Peyer's patch (tissue), 4 donors: Measurements from ENCODE around the gene RDH5. TPM values are rescaled to one million over a fixed set of nuclear protein-coding genes. Genes with fewer than 3 reads are reported as not detected.
A peak's percentile ranks its signal among the peaks of the same experiment; 100 is the strongest.

Source experiments
- DNase-seq, 3 donors: peaks; one replicate each; pipeline ENCODE4 v3.0.0-alpha.2; 2017 to 2019
- H3K27ac ChIP-seq, 4 donors: fragments of 200-600 bp; sonication (generic); one replicate each; pipeline ENCODE4 v1.5.1; 2016 to 2019
- H3K27me3 ChIP-seq, 2 donors: fragments of 200-600 bp; sonication (generic); one replicate each; pipeline ENCODE4 v1.5.1; 2019
- H3K36me3 ChIP-seq, 3 donors: fragments of 200-600 bp; sonication (generic); one replicate each; pipeline ENCODE4 v1.5.1; 2016 to 2019
- H3K4me1 ChIP-seq, 4 donors: fragments of 200-600 bp; sonication (generic); one replicate each; pipeline ENCODE4 v1.5.1; 2016 to 2019
- H3K4me3 ChIP-seq, 4 donors: fragments of 200-600 bp; sonication (generic); 1 replicate in 3 of 4; 2 replicates in 1 of 4; pipeline ENCODE4 v1.5.1; 2016 to 2019; ENCODE audit warnings: mild to moderate bottlenecking in 1 of 4
- H3K9me3 ChIP-seq, 4 donors: fragments of 200-600 bp; sonication (generic); one replicate each; pipeline ENCODE4 v1.5.1; 2016 to 2019; ENCODE audit warnings: mild to moderate bottlenecking in 1 of 4
- POLR2A ChIP-seq, 2 donors: fragments of 450-650 bp; IDR thresholded peaks; one replicate each; pipeline ENCODE4 v1.5.1; 2017; ENCODE audit warnings: antibody characterized with exemption in 2 of 2, mild to moderate bottlenecking in 2 of 2, moderate library complexity in 2 of 2
- total RNA-seq, 4 donors: library from RNA; depleted of rRNA; stranded (reverse); fragments of >200 nt; gene quantifications; one replicate each; pipeline ENCODE4 v1.1.0, GENCODE V29; 2016
- TF ChIP-seq, protein P1 (sequence below), 6 experiments: fragments of 450-650 bp in 4 of 6; fragments of 200-600 bp in 2 of 6; sonication (generic) in 1 of 6; IDR thresholded peaks; one replicate each; pipeline ENCODE4 v1.5.1; 2017 to 2019; ENCODE audit warnings: antibody characterized with exemption in 6 of 6, mild to moderate bottlenecking in 3 of 6, moderate library complexity in 1 of 6

RDH5 gene
- 100 to 1,000 TPM in 1 of 4 donors, 10 to 100 TPM in 3; 47.0 to 113 (median 90.9) TPM for total RNA-seq

DNA sequence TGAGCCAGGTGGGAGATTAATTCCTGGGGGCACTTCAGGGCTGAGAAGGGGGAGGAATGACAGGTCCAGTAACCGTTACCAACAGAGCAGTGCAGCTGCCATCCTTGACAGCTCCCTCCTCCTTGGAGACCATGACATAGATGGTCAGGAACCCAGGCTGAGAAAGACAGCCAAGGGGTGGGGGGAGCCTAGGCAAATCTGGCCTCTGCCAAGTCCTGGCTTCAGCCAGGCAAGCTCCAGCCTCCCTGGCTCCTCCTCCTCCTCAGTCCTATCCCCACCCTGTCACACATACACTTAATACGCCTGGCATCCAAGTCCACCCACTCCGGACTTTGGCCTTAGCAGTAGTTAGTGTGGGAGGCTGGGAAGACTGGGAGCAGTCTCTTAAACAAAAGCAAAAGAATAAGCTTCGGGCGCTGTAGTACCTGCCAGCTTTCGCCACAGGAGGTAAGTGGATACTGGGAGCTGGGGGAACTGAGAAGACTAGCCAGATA, at the start of gene RDH5:
Gene RDH5 (plus strand): TSS at position 323 of the 494 bp plus-strand sequence. CDS start 792 bp downstream, outside the sequence.
- H3K4me1 ChIP-seq: peaks cover 7 to 80% (median 16%) of the 10 kb centered on the region in 4 donors
- TF ChIP-seq, protein P1, sequence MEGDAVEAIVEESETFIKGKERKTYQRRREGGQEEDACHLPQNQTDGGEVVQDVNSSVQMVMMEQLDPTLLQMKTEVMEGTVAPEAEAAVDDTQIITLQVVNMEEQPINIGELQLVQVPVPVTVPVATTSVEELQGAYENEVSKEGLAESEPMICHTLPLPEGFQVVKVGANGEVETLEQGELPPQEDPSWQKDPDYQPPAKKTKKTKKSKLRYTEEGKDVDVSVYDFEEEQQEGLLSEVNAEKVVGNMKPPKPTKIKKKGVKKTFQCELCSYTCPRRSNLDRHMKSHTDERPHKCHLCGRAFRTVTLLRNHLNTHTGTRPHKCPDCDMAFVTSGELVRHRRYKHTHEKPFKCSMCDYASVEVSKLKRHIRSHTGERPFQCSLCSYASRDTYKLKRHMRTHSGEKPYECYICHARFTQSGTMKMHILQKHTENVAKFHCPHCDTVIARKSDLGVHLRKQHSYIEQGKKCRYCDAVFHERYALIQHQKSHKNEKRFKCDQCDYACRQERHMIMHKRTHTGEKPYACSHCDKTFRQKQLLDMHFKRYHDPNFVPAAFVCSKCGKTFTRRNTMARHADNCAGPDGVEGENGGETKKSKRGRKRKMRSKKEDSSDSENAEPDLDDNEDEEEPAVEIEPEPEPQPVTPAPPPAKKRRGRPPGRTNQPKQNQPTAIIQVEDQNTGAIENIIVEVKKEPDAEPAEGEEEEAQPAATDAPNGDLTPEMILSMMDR (IDR thresholded peaks at IDR 0.05): peak in 3 of 6 experiments; percentile 8 to 41 (median 34)
- TF ChIP-seq POLR2A (IDR thresholded peaks at IDR 0.05): peak; percentile 90 to 94
- DNase-seq: peak in 2 of 3 donors; percentile 85 to 91
- H3K27me3 ChIP-seq: no peaks in the 10 kb centered on the region
- no peaks in the 10 kb centered on the region for H3K9me3 ChIP-seq
- H3K27ac ChIP-seq: peak within 1 kb of the TSS; percentile 46 to 96 (median 82)
- peak within 1 kb of the TSS in 2 of 4 donors; percentile 19 to 43 for H3K4me3 ChIP-seq
- peaks cover 0 to 19% (median 0%) of the 10 kb centered on the region in 3 donors for H3K36me3 ChIP-seq

DNA sequence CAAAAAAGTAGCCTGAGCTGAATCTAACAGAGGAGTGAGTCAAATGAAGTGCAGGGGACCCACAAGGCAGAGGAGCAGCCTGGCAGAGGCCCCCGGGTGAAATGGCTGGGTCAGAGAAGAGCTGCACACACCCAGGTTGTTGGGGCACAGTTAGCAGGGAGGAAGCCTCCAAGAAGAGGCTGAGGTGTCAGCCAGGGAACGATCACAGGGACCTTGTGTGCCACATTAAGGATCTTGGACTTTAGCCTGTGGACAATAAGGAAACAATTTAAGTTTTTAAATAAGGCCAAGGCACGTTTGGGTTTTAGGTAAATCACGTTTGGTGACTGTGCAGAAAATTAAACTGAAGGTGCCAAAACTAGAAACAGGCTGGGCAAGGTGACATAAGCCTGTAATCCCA, 48.4 kb upstream of the RDH5 start:
- H3K27me3 ChIP-seq: no peaks in the 10 kb centered on the region
- H3K27ac ChIP-seq: peak overlapping the region in 1 of 4 donors; percentile 56
- H3K36me3 ChIP-seq: no peaks in the 10 kb centered on the region
- H3K4me3 ChIP-seq: no peak overlapping the region
- TF ChIP-seq, protein P1 (IDR thresholded peaks at IDR 0.05): no peak
- no peak for TF ChIP-seq POLR2A (IDR thresholded peaks at IDR 0.05)
- peak in 1 of 3 donors; percentile 52 for DNase-seq
- no peaks in the 10 kb centered on the region for H3K9me3 ChIP-seq
- H3K4me1 ChIP-seq: peaks cover 0 to 23% (median 1%) of the 10 kb centered on the region in 4 donors

GRCh38 chr12:55673638-55674037, 46.6 kb upstream of the RDH5 start:
- H3K27me3 ChIP-seq: no peaks in the 10 kb centered on the region
- H3K9me3 ChIP-seq: no peaks in the 10 kb centered on the region
- DNase-seq: peak in 1 of 3 donors; percentile 43
- peak overlapping the region in 2 of 4 donors; percentile 32 to 61 for H3K27ac ChIP-seq
- peaks cover 0 to 23% (median 1%) of the 10 kb centered on the region in 4 donors for H3K4me1 ChIP-seq
- no peak overlapping the region for H3K4me3 ChIP-seq
- no peaks in the 10 kb centered on the region for H3K36me3 ChIP-seq
- TF ChIP-seq, protein P1 (IDR thresholded peaks at IDR 0.05): no peak
- no peak for TF ChIP-seq POLR2A (IDR thresholded peaks at IDR 0.05)

DNA sequence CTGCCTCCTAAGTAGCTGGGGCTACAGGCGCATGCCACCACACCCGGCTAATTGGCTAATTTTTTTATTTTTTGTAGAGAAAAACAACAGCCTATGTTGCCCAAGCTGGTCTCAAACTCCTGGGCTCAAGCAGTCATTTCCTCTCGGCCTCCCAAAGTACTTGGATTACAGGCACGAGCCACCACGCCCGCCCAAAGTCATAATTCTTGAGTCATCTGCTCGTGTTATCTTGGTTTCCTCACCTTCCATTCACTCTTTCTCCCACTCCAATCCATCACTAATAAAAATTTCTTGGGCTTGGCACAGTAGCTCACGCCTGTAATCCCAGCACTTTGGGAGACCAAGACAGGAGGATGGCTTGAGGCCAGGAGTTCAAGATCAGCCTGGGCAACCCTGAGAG, 44.5 kb upstream of the RDH5 start:
- peak in 1 of 3 donors; percentile 78 for DNase-seq
- H3K27ac ChIP-seq: no peak overlapping the region

DNA sequence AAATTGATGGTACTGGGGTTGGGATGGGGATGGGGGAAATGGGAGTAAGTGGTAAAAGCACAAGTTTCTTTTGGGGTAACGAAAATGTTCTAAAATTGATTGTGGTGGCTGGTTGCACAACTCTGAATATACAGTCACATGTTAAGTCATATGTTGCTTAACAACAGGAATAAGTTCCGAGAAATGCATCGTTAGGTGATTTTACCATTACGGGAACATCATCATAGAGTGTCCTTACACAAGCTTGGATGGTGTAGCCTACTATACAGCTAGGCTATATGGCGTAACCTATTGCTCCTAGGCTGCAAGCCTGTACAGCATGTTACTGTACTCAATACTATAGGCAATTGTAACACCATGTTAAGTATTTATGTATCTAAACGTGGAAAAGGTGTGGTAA, 43.5 kb upstream of the RDH5 start:
- peak in 1 of 3 donors; percentile 13 for DNase-seq
- no peak for TF ChIP-seq POLR2A (IDR thresholded peaks at IDR 0.05)
- TF ChIP-seq, protein P1 (IDR thresholded peaks at IDR 0.05): no peak
- H3K4me1 ChIP-seq: peaks cover 0 to 16% (median 2%) of the 10 kb centered on the region in 4 donors
- H3K4me3 ChIP-seq: no peak overlapping the region
- H3K27ac ChIP-seq: no peak overlapping the region
- no peaks in the 10 kb centered on the region for H3K9me3 ChIP-seq
- no peaks in the 10 kb centered on the region for H3K27me3 ChIP-seq
- H3K36me3 ChIP-seq: no peaks in the 10 kb centered on the region

More for the DNA sequence above, 44.5 kb upstream of the RDH5 start:
- Histone ChIP-seq H3K36me3 (no peaks in the 10 kb centered on the region), H3K4me3 (no peak overlapping the region), H3K4me1 (peaks cover 0 to 18% (median 0%) of the 10 kb centered on the region in 4 donors), H3K27me3 (no peaks in the 10 kb centered on the region), H3K9me3 (no peaks in the 10 kb centered on the region)
- TF ChIP-seq, protein P1 (IDR thresholded peaks at IDR 0.05): no peak
- TF ChIP-seq POLR2A (IDR thresholded peaks at IDR 0.05): no peak
